Neutrophil (primary cell): Measurements from ENCODE around the gene LY9.

ENCODE experiments used
- H3K27ac ChIP-seq: fragments of 200-600 bp; sonication (generic); 2 replicates; pipeline ENCODE4 v1.5.1; 2016; ENCODE audit warnings: mild to moderate bottlenecking, moderate library complexity
- H3K27me3 ChIP-seq: fragments of 200-600 bp; sonication (generic); 2 replicates; pipeline ENCODE4 v1.6.0; 2016; ENCODE audit warnings: mild to moderate bottlenecking
- H3K36me3 ChIP-seq: fragments of 200-600 bp; sonication (generic); 2 replicates; pipeline ENCODE4 v1.5.1; 2017
- H3K4me1 ChIP-seq, 2 experiments: fragments of 200-600 bp in 1 of 2; sonication (generic) in 1 of 2; 1 replicate in 1 of 2; 2 replicates in 1 of 2; pipeline versions ENCODE4 v1.5.1 to v1.6.1; 2013 to 2016; ENCODE audit warnings: low read depth in 1 of 2, low read length in 1 of 2, mild to moderate bottlenecking in 1 of 2, moderate library complexity in 1 of 2; ENCODE audit not compliant: control insufficient read depth in 1 of 2, insufficient read depth in 1 of 2
- H3K4me3 ChIP-seq, 2 experiments: fragments of 200-600 bp in 1 of 2; sonication (generic) in 1 of 2; 1 replicate in 1 of 2; 2 replicates in 1 of 2; pipeline ENCODE4 v1.5.1; 2013 to 2016; ENCODE audit warnings: low read depth in 1 of 2, low read length in 1 of 2, mild to moderate bottlenecking in 1 of 2, moderate library complexity in 1 of 2
- H3K9me3 ChIP-seq: fragments of 200-600 bp; sonication (generic); 2 replicates; pipeline ENCODE4 v1.5.1; 2016
- CTCF ChIP-seq: fragments of 200-600 bp; sonication (generic); IDR thresholded peaks from 2 replicates; pipeline ENCODE4 v1.5.1; 2016; ENCODE audit warnings: antibody characterized with exemption

Gene LY9

GRCh38 chr1:160761886-160762285, 34.1 kb upstream of the LY9 start:
- no peak overlapping the region for H3K4me3 ChIP-seq
- no peaks in the 10 kb centered on the region for H3K36me3 ChIP-seq
- no peak overlapping the region for H3K27ac ChIP-seq
- no peaks in the 10 kb centered on the region for H3K9me3 ChIP-seq
- H3K4me1 ChIP-seq: no peaks in the 10 kb centered on the region
- TF ChIP-seq CTCF: no peak
- H3K27me3 ChIP-seq: no peaks in the 10 kb centered on the region

GRCh38 chr1:160763993-160764392, 32.0 kb upstream of the LY9 start:
- no peaks in the 10 kb centered on the region for H3K36me3 ChIP-seq
- H3K4me1 ChIP-seq: peaks cover 6 to 7% of the 10 kb centered on the region in 2 experiments
- no peak overlapping the region for H3K27ac ChIP-seq
- no peaks in the 10 kb centered on the region for H3K9me3 ChIP-seq
- no peaks in the 10 kb centered on the region for H3K27me3 ChIP-seq
- TF ChIP-seq CTCF: no peak
- no peak overlapping the region for H3K4me3 ChIP-seq

- Histone ChIP-seq H3K4me3 (no peak overlapping the region), H3K9me3 (no peaks in the 10 kb centered on the region), H3K36me3 (no peaks in the 10 kb centered on the region), H3K27ac (no peak overlapping the region), H3K27me3 (no peaks in the 10 kb centered on the region), H3K4me1 (peaks cover 6 to 7% of the 10 kb centered on the region in 2 experiments)
- no peak for TF ChIP-seq CTCF
Observed at GRCh38 chr1:160767395-160768294, 28.3 kb upstream of the LY9 start.

- H3K27me3 ChIP-seq: no peaks in the 10 kb centered on the region
- peaks cover 6 to 7% of the 10 kb centered on the region in 2 experiments for H3K4me1 ChIP-seq
- no peak overlapping the region for H3K27ac ChIP-seq
- no peaks in the 10 kb centered on the region for H3K36me3 ChIP-seq
- H3K4me3 ChIP-seq: no peak overlapping the region
- H3K9me3 ChIP-seq: no peaks in the 10 kb centered on the region
- TF ChIP-seq CTCF: peak; percentile 65
Observed at GRCh38 chr1:160768295-160768657, 27.7 kb upstream of the LY9 start.

- no peak overlapping the region for H3K4me3 ChIP-seq
- no peak for TF ChIP-seq CTCF
- no peaks in the 10 kb centered on the region for H3K36me3 ChIP-seq
- no peak overlapping the region for H3K27ac ChIP-seq
- H3K9me3 ChIP-seq: no peaks in the 10 kb centered on the region
- H3K27me3 ChIP-seq: no peaks in the 10 kb centered on the region
- peaks cover 6 to 7% of the 10 kb centered on the region in 2 experiments for H3K4me1 ChIP-seq
Observed at GRCh38 chr1:160772331-160772730, 23.6 kb upstream of the LY9 start.
